Esophagus (tissue), 2 donors: Measurements from ENCODE around the gene PPP1R14B. TPM values are rescaled to one million over a fixed set of nuclear protein-coding genes. Genes with fewer than 3 reads are reported as not detected.

Experiments
- H3K27ac ChIP-seq, 2 donors: one replicate each; pipeline ENCODE4 v1.5.1; 2013; ENCODE audit warnings: low read depth in 2 of 2, mild to moderate bottlenecking in 2 of 2, inconsistent platforms in 1 of 2, low read length in 1 of 2, moderate library complexity in 1 of 2
- H3K27me3 ChIP-seq, 2 donors: one replicate each; pipeline ENCODE4 v1.6.1; 2013; ENCODE audit warnings: low read length in 2 of 2, control low read depth in 1 of 2, mild to moderate bottlenecking in 1 of 2; ENCODE audit not compliant: insufficient read depth in 2 of 2, control insufficient read depth in 1 of 2
- H3K36me3 ChIP-seq, 2 donors: one replicate each; pipeline ENCODE4 v1.6.1; 2013; ENCODE audit warnings: low read length in 1 of 2; ENCODE audit not compliant: control insufficient read depth in 2 of 2, insufficient read depth in 2 of 2
- H3K4me1 ChIP-seq, 2 donors: one replicate each; pipeline ENCODE4 v1.6.1; 2013; ENCODE audit warnings: low read length in 1 of 2; ENCODE audit not compliant: control insufficient read depth in 2 of 2, insufficient read depth in 2 of 2
- H3K4me3 ChIP-seq, 2 donors: one replicate each; pipeline ENCODE4 v1.5.1; 2013; ENCODE audit warnings: low read length in 2 of 2, mild to moderate bottlenecking in 2 of 2, low read depth in 1 of 2, moderate library complexity in 1 of 2
- H3K9me3 ChIP-seq, 2 donors: one replicate each; pipeline ENCODE4 v1.6.1; 2013; ENCODE audit warnings: mild to moderate bottlenecking in 2 of 2, low read depth in 1 of 2, low read length in 1 of 2, moderate library complexity in 1 of 2; ENCODE audit not compliant: control insufficient read depth in 2 of 2, insufficient read depth in 1 of 2
- WGBS, 2 donors: extraction: QIAGEN DNeasy Blood & Tissue Kit; methylation state at CpG; one replicate each; pipeline ENCODE4 v1.1.7; 2013; 5-methylcytosine and 5-hydroxymethylcytosine counted together
- polyA plus RNA-seq, 2 donors: library from polyadenylated mRNA; stranded (reverse); fragments of 200-250 nt; gene quantifications; one replicate each; pipeline ENCODE4 v1.2.3, GENCODE V29; 2013
- donor health status: healthy with polysubstance abuse.
- donor health status: Bipolar disorder and iron deficiency.

The PPP1R14B gene
- polyA plus RNA-seq, 2 donors = 211 to 349 TPM

DNA sequence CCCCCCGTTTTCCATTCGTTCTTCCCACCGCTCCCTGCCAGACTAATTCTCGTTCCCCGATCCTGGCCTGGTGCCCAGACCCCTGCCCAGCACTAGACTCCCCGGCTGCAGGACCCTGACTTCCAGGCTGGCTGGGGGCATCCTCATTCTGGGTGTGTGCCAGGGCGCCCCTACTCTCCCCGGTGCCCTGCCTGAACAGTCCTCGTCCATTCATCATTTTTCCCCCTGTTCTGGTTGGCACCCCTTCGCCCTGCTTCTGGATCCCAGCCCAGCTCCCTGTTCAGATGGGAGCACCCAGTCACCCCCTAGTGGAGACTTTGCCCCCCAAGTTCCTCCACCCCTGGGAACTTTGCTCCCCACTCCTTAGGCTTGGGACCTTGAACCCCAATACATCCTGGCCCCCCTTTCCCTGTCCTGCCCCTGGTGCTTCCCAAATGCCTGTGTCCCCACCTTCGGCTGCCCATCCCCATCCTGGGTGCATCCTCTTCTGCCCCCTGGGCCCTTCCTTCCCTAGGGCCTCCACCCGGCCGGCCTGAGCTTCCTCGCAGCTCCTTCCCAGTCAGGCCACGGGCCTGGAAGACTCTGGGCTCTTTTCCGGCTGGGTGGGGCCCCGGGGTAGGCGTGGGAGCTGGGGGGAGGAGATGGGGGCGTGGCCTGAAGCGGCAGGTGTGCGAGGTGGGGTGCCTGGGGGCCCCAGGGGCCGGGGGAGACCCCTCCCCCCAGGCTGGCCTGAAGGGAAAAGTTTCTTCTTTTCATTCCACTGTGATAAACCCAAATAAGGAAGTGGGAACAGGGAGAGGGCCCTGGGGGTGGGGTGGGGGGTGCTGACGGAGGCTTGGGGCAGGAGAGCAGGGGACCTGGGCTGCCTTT, 5.5 kb upstream of the PPP1R14B start:
- peak overlapping the region; percentile 75 to 85 for H3K4me3 ChIP-seq
- peaks cover 4 to 24% of the 10 kb centered on the region in 2 donors for H3K36me3 ChIP-seq
- H3K27ac ChIP-seq = peak overlapping the region; percentile 64 to 84
- 5% methylated on average over 23 of the region's 23 CpGs for WGBS, 2 donors
- peaks cover 6 to 14% of the 10 kb centered on the region in 2 donors for H3K4me1 ChIP-seq
- H3K27me3 ChIP-seq = no peaks in the 10 kb centered on the region
- no peaks in the 10 kb centered on the region for H3K9me3 ChIP-seq

DNA sequence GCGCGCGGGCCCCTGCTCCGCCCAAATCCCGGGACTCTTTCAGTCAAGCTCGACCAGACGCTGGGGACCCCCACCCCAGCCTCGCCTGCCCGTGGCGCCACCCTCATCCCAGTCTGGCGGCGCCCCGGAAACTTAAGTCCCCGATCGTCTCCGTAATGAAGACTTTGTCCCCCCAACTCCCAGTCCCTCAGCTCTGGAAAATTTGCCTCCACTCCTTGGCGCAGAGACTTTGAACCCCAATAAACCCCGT, 4.9 kb upstream of the PPP1R14B start:
- 0 to 1% methylated on average over 18 of the region's 18 CpGs for WGBS, 2 donors
- Histone ChIP-seq H3K4me3 (peak overlapping the region; percentile 75 to 85), H3K9me3 (no peaks in the 10 kb centered on the region), H3K27ac (peak overlapping the region; percentile 64 to 84), H3K4me1 (peaks cover 6 to 14% of the 10 kb centered on the region in 2 donors), H3K27me3 (no peaks in the 10 kb centered on the region), H3K36me3 (peaks cover 3 to 23% of the 10 kb centered on the region in 2 donors)

DNA sequence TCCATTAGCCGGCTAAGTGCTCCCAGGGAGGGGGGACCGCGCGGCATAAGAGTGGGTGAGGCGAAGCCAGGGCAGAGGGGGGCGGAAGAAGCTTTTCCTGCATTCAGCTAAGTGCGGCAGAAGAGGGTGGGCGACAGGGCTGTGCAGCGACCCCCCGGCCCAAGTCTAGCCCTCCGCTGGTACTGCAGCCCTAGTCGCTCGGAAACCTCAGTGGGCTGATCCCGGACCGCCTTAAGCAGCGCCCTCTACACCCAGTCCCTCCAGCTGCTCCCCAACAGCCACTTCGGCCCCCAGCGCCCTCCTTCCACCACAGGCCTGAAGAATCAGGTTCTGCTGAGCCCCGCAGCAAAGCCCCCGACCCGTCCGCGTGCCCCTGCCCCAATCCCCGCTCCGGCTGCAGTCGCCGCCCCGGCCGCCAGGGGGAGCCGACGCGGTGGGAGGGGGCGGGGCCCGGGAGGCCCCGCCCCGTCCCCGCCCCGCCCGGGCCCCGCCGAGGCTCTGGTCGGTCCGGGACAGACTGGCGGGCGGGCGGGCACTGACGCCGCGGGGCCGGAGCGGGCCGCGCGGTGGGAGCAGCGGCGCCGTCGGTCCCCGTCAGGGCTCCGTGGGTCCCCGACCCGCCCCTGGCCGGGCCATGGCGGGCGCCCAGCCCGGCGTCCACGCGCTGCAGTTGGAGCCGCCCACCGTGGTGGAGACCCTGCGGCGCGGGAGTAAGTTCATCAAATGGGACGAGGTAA, 4.4 kb upstream of the PPP1R14B start, which contains the start of gene PLCB3:
Gene PLCB3, plus strand, starts transcription at position 515 of the 737 bp plus-strand sequence. Its CDS starts 120 bp downstream, at position 635.
- Histone ChIP-seq H3K4me3 (peak within 1 kb of the TSS; percentile 75 to 85), H3K36me3 (peaks cover 0 to 18% of the 10 kb centered on the region in 2 donors), H3K27me3 (no peaks in the 10 kb centered on the region), H3K9me3 (no peaks in the 10 kb centered on the region), H3K27ac (peak within 1 kb of the TSS; percentile 64 to 84), H3K4me1 (peaks cover 6 to 14% of the 10 kb centered on the region in 2 donors)
- WGBS, 2 donors = 1% methylated on average over 66 to 75 of the region's 75 CpGs

DNA sequence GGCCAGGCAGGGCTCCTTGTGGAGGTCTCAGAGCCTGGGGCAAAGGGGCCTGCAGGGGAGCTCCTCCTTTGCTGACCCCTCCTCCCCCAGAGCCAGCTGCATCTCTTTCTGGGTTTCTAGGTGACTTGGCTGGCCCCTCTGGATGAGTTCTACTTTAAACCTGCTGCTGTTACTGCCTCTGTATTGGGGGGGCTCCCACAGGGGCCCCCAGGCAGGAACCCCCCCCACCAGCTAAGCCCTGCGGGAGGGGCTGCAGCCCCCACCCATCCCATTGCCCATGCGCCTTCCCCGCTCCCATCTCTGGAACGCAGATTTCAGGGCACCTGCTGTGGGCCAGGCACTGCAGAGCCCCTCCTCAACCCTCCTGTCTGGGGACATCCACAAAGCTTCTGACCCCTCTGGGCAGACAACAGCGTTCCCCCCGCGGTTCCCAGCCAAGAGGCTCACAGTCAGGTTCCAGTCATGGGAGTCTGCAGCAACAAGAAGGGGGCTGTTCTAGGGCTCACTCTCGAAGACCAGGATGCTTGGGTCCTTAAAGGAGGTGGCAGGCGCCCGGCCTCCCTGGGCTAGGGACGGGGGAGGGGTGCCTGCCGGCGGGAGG, 3.8 kb upstream of the PPP1R14B start:
- Histone ChIP-seq H3K9me3 (no peaks in the 10 kb centered on the region), H3K36me3 (peaks cover 0 to 12% of the 10 kb centered on the region in 2 donors), H3K4me1 (peaks cover 6 to 14% of the 10 kb centered on the region in 2 donors), H3K27ac (no peak overlapping the region), H3K27me3 (no peaks in the 10 kb centered on the region), H3K4me3 (peak overlapping the region; percentile 52 to 85)
- 21 to 23% methylated on average over 12 to 13 of the region's 13 CpGs for WGBS, 2 donors

DNA sequence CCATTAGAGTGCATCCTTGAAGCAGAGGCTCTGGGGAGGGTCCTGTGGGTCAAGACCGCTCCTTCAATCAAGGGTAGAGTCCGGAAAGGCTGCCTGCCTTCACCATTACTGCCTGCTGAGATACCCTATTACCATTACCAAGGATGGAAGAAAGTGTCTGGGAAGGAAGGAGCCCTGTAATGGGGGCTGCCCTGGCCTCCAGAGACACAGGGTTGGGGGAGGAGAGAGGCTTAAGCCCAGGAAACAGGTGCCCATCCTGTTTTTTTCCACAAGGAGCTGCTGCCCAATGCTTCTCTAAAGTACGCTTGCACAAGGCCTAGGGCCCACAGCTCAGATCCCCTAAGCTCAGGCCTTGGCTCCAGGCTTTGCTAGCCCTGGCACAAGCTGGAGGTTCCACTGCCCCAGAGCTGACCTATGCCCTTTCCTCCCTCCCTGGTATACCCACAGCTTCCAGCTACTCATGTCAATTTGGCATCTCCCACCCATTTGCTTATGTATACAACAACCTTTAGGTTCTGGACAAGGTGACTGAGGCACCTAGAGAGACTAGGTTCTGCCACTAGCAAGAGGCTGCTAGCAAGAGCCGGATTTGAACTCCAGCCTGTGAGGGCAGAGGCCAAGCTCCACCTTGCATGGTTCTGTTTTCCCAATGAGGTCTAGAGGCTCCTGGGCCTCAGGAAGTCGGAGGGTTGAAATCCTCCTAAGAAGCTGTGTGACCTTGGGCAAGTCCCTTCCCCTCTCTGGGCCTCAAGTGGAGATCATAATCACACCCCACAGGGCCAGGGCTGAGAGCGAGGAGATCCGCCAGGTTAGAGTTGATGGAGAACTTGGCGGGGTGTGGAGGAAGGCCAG, 3.0 kb upstream of the PPP1R14B start:
- Histone ChIP-seq H3K27me3 (no peaks in the 10 kb centered on the region), H3K9me3 (no peaks in the 10 kb centered on the region), H3K4me1 (peaks cover 6 to 14% of the 10 kb centered on the region in 2 donors), H3K27ac (no peak overlapping the region), H3K4me3 (no peak overlapping the region), H3K36me3 (peaks cover 0 to 7% of the 10 kb centered on the region in 2 donors)
- WGBS, 2 donors = 86 to 88% methylated on average over 8 of the region's 8 CpGs

DNA sequence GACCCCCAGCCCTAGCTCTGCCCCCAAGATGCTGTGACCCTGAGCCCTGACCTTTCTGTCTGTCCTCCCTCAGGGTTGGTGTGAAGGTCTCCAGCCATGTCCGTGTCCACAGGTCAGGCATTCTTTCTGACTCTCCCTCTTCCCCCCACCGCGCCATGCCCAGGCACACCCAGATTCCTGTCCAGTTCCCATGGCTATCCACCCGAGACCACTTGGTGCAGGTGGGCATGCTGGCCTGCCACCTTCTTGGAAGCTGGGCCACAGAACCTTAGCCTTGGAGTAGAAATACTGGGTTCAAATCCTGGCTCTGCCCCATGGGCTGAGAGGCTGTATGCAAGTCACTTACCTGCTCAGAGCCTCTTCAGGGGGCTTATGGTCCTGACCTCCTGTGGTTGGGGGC, 2.3 kb upstream of the PPP1R14B start:
- Histone ChIP-seq H3K27ac (no peak overlapping the region), H3K36me3 (peaks cover 0 to 4% of the 10 kb centered on the region in 2 donors), H3K27me3 (no peaks in the 10 kb centered on the region), H3K4me1 (peaks cover 6 to 16% of the 10 kb centered on the region in 2 donors), H3K4me3 (no peak overlapping the region), H3K9me3 (no peaks in the 10 kb centered on the region)
- 94 to 95% methylated on average over 4 of the region's 4 CpGs for WGBS, 2 donors

DNA sequence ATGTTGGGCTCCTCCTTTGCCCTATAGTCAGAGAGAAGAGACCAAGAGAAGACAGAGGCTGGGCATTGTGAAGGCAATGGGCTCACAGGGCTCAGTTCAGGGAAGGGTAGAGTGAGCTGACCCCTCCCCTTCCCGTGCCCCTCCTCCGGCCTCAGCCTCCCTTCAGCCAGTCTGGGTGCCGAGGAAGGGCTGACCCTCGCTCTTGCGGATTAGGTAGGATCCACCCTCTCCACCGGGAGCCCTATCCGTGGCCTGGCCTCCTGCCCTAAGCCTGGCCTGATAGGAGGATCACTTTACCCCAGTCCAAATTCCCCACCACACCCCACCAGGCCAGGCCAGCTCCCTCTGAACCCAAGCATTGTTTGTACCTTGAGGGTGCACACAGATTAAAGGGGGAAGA, 1.8 kb upstream of the PPP1R14B start:
- H3K4me3 ChIP-seq = no peak overlapping the region
- peaks cover 0 to 5% of the 10 kb centered on the region in 2 donors for H3K36me3 ChIP-seq
- no peak overlapping the region for H3K27ac ChIP-seq
- H3K4me1 ChIP-seq = peaks cover 6 to 17% of the 10 kb centered on the region in 2 donors
- H3K27me3 ChIP-seq = no peaks in the 10 kb centered on the region
- 73 to 76% methylated on average over 7 of the region's 7 CpGs for WGBS, 2 donors
- no peaks in the 10 kb centered on the region for H3K9me3 ChIP-seq

DNA sequence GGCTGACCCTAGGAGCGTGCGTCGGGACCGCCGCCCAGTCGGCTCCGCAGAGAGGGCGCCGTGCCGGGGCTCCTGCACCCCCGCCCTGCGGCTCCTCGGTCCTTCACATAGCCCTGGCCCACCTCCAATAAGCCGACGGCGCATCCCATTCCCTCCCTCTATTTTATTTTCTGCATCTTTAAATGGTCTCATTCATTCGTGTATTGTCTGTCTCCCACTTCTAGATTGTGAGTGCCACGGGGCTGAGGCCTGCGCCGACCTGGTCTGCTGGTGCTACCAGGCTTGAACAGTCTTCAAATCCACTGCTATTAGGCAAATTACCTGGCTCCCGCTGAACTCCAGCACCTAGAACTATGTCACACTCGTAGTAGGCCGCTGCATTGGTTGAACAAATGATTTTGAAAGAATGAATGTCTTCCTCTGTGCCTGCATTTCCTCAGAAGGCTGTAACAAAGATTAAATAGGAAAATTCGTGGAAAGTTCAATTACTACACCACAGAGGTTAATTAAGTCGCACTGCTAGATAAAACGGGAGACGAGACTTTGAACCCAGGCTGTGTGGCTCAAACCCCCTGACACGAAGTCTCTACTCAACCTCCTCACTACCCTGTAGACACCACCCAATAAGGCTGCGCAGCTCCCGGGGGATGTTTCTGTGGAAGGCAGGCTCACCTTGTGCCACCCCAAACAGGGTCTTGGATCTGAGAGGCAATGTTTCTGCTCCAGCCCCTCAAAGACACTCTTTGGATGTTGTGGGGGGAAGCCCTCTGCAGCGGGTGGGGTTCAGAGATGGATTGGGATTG, 1.2 kb upstream of the PPP1R14B start:
- WGBS, 2 donors = 36 to 47% methylated on average over 29 to 31 of the region's 31 CpGs
- no peaks in the 10 kb centered on the region for H3K9me3 ChIP-seq
- peak overlapping the region; percentile 97 to 98 for H3K27ac ChIP-seq
- H3K4me3 ChIP-seq = peak overlapping the region; percentile 51 to 69
- no peaks in the 10 kb centered on the region for H3K27me3 ChIP-seq
- peaks cover 10 to 17% of the 10 kb centered on the region in 2 donors for H3K4me1 ChIP-seq
- H3K36me3 ChIP-seq = peaks cover 0 to 11% of the 10 kb centered on the region in 2 donors
